GM18951 (cell line): ENCODE results near the gene FAM237B.

Experiments used
- POLR2A ChIP-seq: IDR thresholded peaks from 4 replicates; pipeline ENCODE4 v1.6.1; 2011; ENCODE audit warnings: mild to moderate bottlenecking; ENCODE audit not compliant: insufficient read length, insufficient read depth; ENCODE audit errors: extremely low read depth
- in situ Hi-C: fragments of 300-500 bp; cut with MboI; formaldehyde crosslinking; loops from one replicate; pipeline ENCODE4 v1.12.0; 2022; ENCODE audit warnings: low sequenced_read_pairs, mixed read lengths, inconsistent platforms; ENCODE audit not compliant: unreplicated experiment

FAM237B gene

DNA sequence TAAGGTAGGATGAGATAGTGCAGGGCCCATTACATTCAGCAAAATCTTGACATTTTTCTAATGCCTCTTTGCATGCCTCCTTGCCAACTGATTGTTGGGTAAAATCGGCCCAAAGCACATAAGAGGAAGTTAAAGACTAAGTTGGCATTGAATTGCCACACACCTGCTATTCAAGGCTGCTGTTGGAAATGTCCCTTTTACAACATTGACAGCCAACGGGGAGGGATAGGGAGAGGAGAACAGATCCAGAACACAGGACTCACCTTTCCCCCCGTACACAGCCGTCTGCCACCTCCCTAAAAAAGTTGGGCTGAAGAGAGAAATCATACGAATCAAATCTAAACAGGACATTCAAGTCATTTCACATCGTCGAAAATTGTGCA is 695 bp downstream of the FAM237B start:
- no peak for TF ChIP-seq POLR2A
- in situ Hi-C loops = no loop called here

DNA sequence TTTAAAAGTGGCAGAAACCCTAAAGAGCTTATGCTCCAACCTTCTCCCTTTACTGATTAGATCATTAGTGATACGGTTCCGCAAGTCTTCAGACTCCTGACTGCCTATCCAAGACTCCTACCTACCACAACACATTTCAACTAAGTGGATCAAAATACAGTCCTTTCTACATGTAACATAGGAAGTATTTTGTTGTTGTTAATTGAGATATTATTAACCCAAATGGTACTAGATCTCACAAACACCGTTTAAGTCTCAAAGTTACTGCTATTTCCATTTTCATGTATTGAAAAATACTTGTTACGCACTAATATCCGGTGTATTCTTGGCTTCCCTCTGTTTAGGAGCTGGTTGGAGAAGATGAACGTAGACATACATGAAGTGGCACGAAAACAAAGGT is 1.1 kb downstream of the FAM237B start:
- no peak for TF ChIP-seq POLR2A
- in situ Hi-C loops = no loop called here

DNA sequence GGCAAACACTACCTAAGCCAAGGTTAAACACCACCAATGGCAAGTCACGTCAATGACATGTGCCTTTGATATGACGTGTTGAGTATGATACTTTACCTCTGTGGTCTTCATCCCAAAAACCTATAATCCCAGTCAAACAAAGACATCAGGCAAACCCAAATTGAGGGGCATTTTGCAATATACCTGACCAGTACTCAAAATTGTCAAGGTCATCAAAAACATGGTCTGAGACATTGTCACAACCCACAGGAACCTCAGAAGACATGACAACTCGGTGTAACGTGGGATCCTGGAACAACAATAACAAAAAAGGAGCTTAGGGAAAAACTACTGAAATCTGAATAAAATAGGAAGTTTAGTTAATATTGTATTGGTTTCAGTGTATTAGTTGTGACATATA is 7.2 kb downstream of the FAM237B start:
- TF ChIP-seq POLR2A = no peak
- in situ Hi-C loops = no loop called here

DNA sequence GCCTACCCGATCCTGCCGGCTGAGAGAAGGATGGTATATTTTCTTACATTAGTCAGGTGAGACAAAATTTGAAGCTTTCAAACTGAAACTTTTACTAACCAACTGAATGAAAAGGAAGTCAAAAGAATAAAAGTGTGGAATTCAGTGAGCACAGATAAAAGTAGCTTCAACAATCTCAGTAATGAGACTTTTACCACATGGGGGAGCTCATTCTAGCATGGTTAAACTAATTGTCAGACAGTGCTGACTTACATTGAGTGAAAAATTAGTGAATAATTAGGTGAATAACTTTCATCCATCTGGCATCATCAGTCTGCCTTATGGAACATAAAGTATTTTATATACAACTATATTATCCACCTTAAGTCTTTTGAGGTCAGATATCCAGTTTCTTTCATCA is 8.4 kb downstream of the FAM237B start:
- in situ Hi-C loops = no loop called here
- TF ChIP-seq POLR2A = no peak

DNA sequence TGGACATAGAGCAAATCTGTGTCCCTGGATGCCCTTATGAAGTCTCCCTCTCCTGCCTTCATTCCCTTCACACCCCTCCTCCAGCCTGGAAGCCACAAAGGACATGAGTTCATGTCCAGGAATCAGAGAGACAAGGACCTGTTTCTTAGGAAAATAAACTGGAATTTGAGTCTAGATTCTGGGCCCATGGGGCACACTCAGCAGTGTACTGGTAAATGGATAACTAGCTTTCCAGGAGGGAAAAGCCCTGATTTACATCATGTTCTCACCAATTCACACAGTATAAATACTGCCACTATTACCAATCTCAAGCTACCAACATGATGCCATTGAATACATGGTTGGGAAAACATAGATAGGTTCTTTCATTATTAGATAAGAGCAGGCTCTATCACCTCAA is 9.9 kb downstream of the FAM237B start:
- no peak for TF ChIP-seq POLR2A
- in situ Hi-C loops = no loop called here

DNA sequence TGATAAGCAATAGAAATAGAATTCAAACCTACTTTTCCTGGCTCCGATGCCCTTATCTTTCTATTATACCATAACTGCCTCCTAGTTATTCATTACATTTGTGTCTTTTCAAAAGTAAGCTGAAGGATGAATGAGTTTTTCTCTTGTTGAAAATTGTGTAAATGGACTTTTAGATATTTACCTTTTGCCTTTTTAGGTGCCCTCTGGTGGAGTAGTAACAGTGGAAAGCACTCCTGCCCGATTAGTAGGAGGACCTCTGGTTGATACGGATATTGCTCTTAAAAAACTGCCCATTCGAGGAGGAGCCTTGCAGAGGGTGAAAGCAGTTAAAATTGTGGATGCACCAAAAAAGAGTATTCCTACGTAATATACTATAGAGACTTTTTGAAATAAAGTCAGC is 11.2 kb downstream of the FAM237B start:
- in situ Hi-C loops = no loop called here
- no peak for TF ChIP-seq POLR2A

DNA sequence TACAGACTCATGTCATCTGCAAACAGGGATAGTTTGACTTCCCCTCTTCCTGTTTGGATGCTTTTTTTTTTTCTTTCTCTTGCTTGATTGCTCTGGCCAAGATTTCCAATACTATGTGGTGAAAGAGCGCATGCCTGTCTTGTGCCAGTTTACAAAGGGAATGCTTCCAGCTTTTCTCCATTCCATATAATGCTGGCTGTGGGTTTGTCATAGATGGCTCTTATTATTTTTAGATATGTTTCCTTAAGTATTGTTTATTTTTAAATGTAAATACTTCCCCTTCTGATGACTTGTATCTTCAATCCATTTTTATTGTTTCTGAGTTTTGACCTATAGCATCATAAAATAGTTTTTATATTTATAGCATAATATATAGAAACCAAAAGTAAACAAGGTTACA is 17.9 kb downstream of the FAM237B start:
- in situ Hi-C loops = no loop called here
- TF ChIP-seq POLR2A = no peak

DNA sequence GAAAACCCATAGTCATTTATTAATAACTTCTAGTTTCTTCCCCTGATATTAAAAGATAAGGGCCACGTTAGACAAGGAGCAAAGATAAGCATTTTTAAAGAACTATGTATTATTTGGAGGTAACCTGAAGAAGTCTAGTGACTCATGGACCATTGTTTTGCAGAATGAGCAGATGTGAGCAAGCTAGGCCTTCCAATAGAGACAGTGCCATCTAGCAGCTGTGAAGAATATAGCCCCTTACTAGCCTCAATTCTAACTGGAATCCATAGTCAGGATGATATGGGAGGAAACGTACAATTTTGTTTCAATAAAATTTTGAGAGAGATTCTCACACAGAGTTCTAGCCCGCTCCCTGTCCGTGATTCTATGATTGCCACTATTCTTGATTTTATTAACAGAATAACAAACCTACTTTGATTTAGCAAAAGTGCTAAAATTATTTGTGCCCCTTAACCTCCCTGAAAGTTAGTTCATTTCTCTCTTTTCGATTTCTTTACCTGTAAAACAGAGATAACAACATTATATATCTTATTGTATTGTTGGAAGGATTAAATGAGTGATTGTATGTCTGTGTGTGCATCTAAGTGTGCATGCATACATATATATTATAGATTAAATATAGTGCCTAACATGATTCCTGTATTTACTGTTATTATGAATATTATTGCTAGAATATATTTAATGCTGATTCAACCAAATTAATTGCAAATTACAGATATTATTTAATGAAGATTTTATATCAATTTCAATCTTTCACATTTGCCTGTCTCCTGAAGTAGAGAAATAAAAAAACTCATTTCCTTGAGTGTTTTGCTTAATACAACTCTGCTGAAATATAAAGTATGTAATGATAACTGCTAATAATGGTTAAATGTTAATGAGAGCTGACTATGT is 22.7 kb downstream of the FAM237B start:
- in situ Hi-C loops = no loop called here
- no peak for TF ChIP-seq POLR2A

DNA sequence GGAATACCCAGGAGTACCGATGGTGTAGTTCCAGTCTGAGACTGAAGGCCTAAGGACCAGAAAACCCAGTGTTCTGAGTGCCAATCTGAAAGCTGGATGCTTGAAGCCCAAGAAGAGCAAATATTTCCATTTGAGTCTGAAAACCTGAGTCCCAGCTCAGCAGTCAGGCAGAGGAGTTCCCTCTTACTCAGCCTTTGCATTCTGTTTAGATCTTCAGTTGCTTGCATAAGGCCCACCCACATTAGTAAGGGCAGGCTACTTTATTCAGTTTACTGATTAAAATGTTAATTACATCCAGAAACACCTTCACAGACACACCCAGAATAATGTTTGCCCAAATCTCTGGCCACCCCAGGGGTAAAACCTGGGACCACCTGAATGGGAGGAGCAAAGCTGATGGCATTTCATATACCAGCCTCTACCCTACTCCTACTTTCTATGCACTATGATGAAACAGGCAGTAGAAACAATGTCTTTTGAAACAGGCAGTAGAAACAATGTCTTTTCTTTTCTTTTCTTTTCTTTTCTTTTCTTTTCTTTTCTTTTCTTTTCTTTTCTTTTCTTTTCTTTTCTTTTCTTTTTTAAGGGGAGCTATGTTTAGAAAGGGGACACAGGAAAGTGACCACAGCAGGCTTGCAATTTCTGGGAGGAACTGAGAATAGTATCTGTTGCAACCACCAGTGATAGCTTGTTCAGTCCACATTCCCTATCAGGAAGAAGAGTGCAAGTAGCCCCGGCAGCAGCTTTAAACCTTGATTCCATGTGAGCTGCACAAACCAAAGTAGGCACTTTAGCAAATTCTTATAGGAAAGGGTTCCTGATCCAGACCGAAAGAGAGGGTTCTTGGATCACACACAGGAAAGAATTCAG is 30.6 kb downstream of the FAM237B start:
- TF ChIP-seq POLR2A = no peak
- in situ Hi-C loops = no loop called here

DNA sequence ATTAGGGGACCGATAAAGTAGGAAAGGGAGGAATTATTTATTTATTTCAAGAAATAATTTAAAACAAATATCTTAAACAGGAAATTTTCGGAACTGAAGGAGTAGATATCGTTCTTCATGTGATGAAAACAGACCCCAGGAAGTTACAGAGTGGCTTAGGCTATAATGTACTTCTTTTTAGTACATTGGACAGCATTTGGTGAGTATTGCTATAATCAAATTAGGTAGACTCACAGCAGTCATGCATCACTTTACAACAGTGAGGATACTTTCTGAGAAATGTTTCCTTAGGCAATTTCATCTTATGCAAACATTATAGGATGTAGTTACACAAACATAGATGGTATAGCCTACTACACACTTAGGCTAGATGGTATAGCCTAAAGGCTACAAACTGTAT is 33.0 kb downstream of the FAM237B start:
- TF ChIP-seq POLR2A = no peak
- in situ Hi-C loops = no loop called here

DNA sequence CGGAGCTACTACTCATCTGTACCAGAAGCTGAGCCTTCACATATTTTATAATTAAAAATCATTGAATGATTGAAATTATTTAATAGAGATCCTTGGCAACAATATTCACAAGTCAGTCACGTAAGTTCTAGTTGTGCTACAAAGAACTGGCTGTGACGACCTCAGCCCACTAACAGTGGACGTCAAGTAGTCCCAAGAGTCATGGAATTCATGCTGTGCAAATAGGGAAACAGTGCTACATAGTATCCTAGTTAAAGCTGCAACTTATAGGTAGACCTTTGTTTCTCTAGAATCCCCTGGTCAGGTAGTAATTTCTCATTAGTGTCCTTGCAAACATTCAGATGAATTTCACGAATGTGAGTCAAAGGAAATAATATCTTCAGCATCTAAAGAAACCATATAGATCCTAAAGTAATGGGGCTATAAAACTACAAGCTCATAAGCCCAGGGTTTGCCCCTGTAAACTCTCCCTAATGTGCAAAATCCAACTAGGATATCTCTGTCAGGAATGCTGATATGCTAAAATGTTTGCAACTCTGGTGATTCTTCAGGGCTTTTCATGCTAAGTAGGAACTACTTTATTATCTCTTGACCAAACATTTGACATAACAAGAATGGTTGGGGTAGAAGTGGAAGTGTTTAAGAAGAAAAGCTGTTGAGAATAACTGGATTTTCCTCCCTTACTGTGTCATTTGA is 44.9 kb downstream of the FAM237B start:
- in situ Hi-C loops = no loop called here
- TF ChIP-seq POLR2A = no peak

DNA sequence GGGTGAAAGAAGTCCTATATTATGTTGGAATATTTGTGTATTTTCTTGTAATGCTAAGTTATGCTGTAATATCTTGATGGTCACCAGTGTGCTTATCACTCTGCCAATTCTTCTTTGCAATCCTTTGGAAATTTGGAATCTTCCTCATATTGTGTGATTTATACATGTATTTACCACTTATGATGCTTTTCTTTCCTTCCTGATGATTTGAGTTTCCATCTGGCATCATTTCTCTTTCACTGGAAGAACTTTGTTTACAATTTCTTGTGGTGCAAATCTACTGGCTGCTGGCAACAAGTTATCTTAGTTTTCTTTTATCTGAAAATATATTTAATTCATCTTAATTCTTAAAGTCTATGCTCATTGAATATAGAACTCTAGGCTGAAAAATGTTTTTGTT is 46.9 kb downstream of the FAM237B start:
- no peak for TF ChIP-seq POLR2A
- in situ Hi-C loops = loop anchor here (25.0 kb wide), 1 partner anchor 138 kb away; the partner anchor contains the start of gene CLDN12

DNA sequence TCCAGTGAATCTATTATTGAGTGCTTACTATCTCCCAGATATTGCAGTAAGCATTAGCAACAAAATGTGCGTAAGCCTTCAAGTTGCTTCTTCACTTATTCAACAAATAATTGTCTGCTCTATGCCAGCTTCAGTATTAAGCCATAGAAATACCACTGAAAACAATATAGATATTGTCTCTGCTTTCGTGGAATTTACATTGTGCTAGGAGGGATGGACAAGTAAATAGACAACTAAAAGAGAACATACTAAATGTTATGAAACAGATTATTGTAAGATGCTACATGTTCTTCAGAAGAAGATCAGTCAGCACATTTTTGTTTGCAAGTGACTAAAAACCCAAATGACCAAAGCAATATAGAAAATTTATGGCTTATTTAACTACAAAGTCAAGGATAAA is 48.9 kb downstream of the FAM237B start:
- TF ChIP-seq POLR2A = no peak
- in situ Hi-C loops = loop anchor here (25.0 kb wide), 1 partner anchor 140 kb away; the partner anchor contains the start of gene CLDN12
